ENCODE measurements around the gene EMILIN2. TPM values are rescaled to one million over a fixed set of nuclear protein-coding genes. Genes with fewer than 3 reads are reported as not detected.

Gene EMILIN2
- total RNA-seq, 1 donor from 2014 or later: 6.8 TPM

GRCh38 chr18:2845172-2845571, 1.6 kb upstream of the EMILIN2 start:
- H3K36me3 Mint-ChIP-seq (ENCODE audit: low read depth, unreplicated experiment): no peaks in the 10 kb centered on the region
- no peak for DNase-seq (ENCODE audit: low spot score)
- TF ChIP-seq, protein P1, sequence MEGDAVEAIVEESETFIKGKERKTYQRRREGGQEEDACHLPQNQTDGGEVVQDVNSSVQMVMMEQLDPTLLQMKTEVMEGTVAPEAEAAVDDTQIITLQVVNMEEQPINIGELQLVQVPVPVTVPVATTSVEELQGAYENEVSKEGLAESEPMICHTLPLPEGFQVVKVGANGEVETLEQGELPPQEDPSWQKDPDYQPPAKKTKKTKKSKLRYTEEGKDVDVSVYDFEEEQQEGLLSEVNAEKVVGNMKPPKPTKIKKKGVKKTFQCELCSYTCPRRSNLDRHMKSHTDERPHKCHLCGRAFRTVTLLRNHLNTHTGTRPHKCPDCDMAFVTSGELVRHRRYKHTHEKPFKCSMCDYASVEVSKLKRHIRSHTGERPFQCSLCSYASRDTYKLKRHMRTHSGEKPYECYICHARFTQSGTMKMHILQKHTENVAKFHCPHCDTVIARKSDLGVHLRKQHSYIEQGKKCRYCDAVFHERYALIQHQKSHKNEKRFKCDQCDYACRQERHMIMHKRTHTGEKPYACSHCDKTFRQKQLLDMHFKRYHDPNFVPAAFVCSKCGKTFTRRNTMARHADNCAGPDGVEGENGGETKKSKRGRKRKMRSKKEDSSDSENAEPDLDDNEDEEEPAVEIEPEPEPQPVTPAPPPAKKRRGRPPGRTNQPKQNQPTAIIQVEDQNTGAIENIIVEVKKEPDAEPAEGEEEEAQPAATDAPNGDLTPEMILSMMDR (IDR thresholded peaks at IDR 0.05; ENCODE audit: unreplicated experiment): no peak
- H3K4me1 Mint-ChIP-seq (ENCODE audit: unreplicated experiment): peaks cover 14% of the 10 kb centered on the region
- peaks cover 15% of the 10 kb centered on the region for H3K27me3 Mint-ChIP-seq (ENCODE audit: unreplicated experiment)
- H3K9me3 Mint-ChIP-seq (ENCODE audit: unreplicated experiment): no peaks in the 10 kb centered on the region
- H3K27ac Mint-ChIP-seq (ENCODE audit: unreplicated experiment): no peak overlapping the region
- H3K4me3 Mint-ChIP-seq (ENCODE audit: unreplicated experiment): no peak overlapping the region

DNA sequence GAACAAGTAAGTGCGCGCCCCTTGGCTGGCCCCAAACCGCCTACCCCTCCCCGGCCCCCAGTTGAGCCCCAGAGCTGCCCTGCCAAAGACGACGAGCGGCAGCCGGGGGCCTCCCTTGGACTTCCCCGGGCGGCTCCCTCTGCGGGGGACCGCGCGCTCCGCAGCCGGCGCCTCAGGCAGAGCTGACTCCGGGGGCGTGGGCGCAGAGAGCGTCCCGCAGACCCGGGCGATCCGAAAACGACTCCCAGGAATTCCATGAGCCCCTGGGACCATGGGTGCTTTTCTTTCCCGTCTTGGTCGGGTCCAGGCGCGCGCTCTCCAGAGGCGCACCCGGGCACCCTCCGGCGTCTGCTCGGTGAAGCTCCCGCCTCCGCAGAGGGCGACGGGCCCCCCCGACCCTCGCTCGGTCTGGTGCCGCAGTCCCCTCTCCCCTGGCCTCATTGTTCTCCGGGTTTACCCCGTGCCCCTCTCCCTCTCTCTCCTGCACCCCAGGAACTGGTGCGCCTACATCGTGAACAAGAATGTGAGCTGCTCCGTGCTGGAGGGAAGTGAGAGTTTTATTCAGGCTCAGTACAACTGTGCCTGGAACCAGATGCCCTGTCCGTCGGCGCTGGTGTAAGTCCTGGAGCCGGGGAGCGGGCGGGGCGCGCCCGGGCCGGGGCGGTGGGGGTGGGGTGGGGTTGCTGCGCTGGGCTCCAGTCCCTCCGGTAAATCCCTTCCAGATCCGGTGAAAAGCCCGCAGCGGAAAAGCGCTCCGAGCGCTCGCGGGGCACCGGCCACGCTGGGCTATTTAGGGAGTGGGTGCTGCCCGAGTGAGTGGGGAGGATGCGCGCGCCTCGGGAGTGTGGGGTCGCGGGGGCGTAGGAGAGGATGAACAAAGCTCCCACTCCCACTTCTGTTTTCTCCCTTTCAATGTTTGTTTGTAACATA, 776 bp downstream of the EMILIN2 start:
- TF ChIP-seq, protein P1 (IDR thresholded peaks at IDR 0.05; ENCODE audit: unreplicated experiment): no peak
- DNase-seq (ENCODE audit: low spot score): peak; percentile 26
- Mint-ChIP-seq H3K27me3 (ENCODE audit: unreplicated experiment) (peaks cover 15% of the 10 kb centered on the region), H3K9me3 (ENCODE audit: unreplicated experiment) (no peaks in the 10 kb centered on the region), H3K36me3 (ENCODE audit: low read depth, unreplicated experiment) (no peaks in the 10 kb centered on the region), H3K27ac (ENCODE audit: unreplicated experiment) (no peak overlapping the region), H3K4me3 (ENCODE audit: unreplicated experiment) (peak overlapping the region; percentile 90), H3K4me1 (ENCODE audit: unreplicated experiment) (peaks cover 18% of the 10 kb centered on the region)

DNA sequence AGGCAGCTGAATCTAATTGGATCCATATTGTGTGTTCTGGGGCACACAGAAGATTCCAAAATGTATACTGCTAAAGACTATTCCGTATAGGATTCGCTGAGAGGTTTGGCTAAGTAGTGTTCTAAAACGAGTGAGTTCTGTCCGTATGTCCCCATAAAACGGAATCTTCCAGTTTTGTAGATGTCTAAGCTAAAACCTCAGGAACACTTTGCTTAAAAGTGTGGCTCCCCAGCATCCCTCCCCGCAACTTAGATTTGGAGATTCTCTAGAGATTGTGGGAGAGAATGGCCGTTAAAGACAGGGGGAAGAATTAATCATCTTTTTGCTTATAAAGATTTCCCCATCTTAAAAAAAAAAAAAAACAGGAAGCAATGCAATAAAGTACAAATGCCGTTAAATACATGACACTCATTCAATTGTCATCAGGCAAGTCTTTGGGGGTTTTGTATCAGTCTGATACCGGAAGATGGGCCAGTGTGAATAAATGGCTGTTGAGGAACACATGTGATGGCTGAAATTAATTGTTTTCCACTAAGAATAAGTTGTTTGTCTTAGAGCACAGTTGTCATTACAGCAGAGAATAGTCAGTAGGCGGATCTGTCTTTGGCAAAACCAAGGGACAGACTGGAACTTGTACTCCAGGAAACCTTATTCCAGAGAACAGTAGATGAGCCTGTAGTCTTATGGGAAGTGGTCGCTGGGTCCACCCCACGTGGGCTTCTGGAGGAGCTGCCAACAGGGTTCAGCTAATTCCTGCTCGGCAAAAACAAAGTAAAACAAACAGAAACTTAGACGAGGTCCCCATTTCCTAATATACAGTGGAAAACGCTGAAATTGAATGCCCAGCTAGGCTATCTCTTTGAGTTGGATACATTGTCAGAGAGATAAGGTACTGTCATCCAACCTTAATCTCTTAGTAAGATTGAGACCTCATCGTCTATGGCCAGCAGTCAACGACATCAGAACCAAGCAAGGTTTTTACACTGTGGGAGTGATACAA, 1.7 kb downstream of the EMILIN2 start:
- DNase-seq (ENCODE audit: low spot score): no peak
- H3K27me3 Mint-ChIP-seq (ENCODE audit: unreplicated experiment): peaks cover 15% of the 10 kb centered on the region
- no peaks in the 10 kb centered on the region for H3K36me3 Mint-ChIP-seq (ENCODE audit: low read depth, unreplicated experiment)
- H3K4me3 Mint-ChIP-seq (ENCODE audit: unreplicated experiment): peak overlapping the region; percentile 71
- peaks cover 18% of the 10 kb centered on the region for H3K4me1 Mint-ChIP-seq (ENCODE audit: unreplicated experiment)
- no peak overlapping the region for H3K27ac Mint-ChIP-seq (ENCODE audit: unreplicated experiment)
- TF ChIP-seq, protein P1 (IDR thresholded peaks at IDR 0.05; ENCODE audit: unreplicated experiment): no peak
- no peaks in the 10 kb centered on the region for H3K9me3 Mint-ChIP-seq (ENCODE audit: unreplicated experiment)

DNA sequence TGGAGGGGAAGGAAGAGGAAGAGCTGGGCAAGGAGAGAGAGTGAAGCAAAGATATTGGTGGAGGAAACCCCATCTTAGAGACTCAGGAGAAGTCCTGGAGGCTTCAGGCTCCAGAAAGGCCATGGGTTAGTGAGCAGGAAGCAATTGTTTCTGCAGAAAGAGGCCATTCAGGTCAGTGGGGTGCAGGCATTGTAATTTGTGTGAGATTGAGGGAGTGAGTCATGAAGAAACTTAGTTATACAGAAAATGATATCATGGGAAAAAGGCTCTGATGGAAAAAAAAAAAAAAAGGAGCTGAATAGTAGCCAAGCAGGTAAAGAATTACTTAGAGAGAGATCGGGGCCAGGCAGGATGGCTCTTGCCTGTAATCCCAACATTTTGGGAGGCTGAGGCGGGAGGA, 4.0 kb downstream of the EMILIN2 start:
- TF ChIP-seq, protein P1 (IDR thresholded peaks at IDR 0.05; ENCODE audit: unreplicated experiment): no peak
- Mint-ChIP-seq H3K27me3 (ENCODE audit: unreplicated experiment) (peaks cover 16% of the 10 kb centered on the region), H3K4me1 (ENCODE audit: unreplicated experiment) (peaks cover 29% of the 10 kb centered on the region), H3K36me3 (ENCODE audit: low read depth, unreplicated experiment) (no peaks in the 10 kb centered on the region), H3K9me3 (ENCODE audit: unreplicated experiment) (no peaks in the 10 kb centered on the region), H3K27ac (ENCODE audit: unreplicated experiment) (no peak overlapping the region), H3K4me3 (ENCODE audit: unreplicated experiment) (no peak overlapping the region)
- DNase-seq (ENCODE audit: low spot score): no peak
